Naive thymus-derived CD4-positive, alpha-beta T cell (primary cell): ENCODE data around the gene PACRG. TPM values are rescaled to one million over a fixed set of nuclear protein-coding genes. Genes with fewer than 3 reads are reported as not detected.
A peak's percentile ranks its signal among the peaks of the same experiment; 100 is the strongest.

Source experiments
- ATAC-seq: fragments of 150-1000 bp; cut with Tn5 transposase; 2 replicates; pipeline ENCODE4 v1.10.0; 2021; ENCODE audit warnings: mild to moderate bottlenecking, moderate library complexity
- CTCF ChIA-PET: fragments of 350-600 bp; sonication (Branson Sonifier 250); formaldehyde crosslinking; loops from one replicate; lab custom pipeline; 2021; ENCODE audit warnings: antibody characterized with exemption; lab: Charles Lee
- POLR2A ChIA-PET: fragments of 350-600 bp; sonication (Branson Sonifier 250); formaldehyde crosslinking; loops from one replicate; lab custom pipeline; 2021; ENCODE audit warnings: antibody characterized with exemption, inconsistent platforms; lab: Charles Lee
- DNase-seq, 9 donors: peaks; one replicate each; pipeline versions ENCODE4 v3.0.0 to v3.0.0-alpha.2; 2020 to 2022; ENCODE audit warnings: mixed read lengths in 1 of 9
- H3K27ac ChIP-seq: one replicate; pipeline ENCODE4 v1.7.0; 2013; ENCODE audit warnings: mild to moderate bottlenecking, low read depth, low read length, moderate library complexity
- H3K27me3 ChIP-seq, 2 donors: one replicate each; pipeline ENCODE4 v1.7.0; 2013; ENCODE audit warnings: low read length in 2 of 2, mild to moderate bottlenecking in 2 of 2, moderate library complexity in 2 of 2; ENCODE audit not compliant: control insufficient read depth in 2 of 2, insufficient read depth in 2 of 2
- H3K36me3 ChIP-seq, 3 experiments: 1 replicate in 2 of 3; 2 replicates in 1 of 3; pipeline ENCODE4 v1.7.0; 2013; ENCODE audit warnings: low read length in 3 of 3, mild to moderate bottlenecking in 3 of 3, moderate library complexity in 1 of 3; ENCODE audit not compliant: insufficient read depth in 3 of 3, control insufficient read depth in 2 of 3
- H3K4me1 ChIP-seq, 2 donors: one replicate each; pipeline ENCODE4 v1.7.0; 2013; ENCODE audit warnings: low read length in 2 of 2, mild to moderate bottlenecking in 2 of 2, moderate library complexity in 1 of 2; ENCODE audit not compliant: control insufficient read depth in 2 of 2, insufficient read depth in 2 of 2
- H3K4me3 ChIP-seq: 2 replicates; pipeline ENCODE4 v1.7.0; 2013; ENCODE audit warnings: mild to moderate bottlenecking, low read length
- H3K9me3 ChIP-seq, 3 experiments: 1 replicate in 2 of 3; 2 replicates in 1 of 3; pipeline ENCODE4 v1.7.0; 2013; ENCODE audit warnings: low read length in 3 of 3; ENCODE audit not compliant: control insufficient read depth in 2 of 3
- H3K27ac Mint-ChIP-seq, 9 donors: one replicate each; pipeline ENCODE4 v1.8.0; 2020 to 2022; ENCODE audit warnings: mixed read lengths in 9 of 9, mild to moderate bottlenecking in 8 of 9, moderate library complexity in 5 of 9, inconsistent platforms in 2 of 9
- H3K27me3 Mint-ChIP-seq, 5 donors: one replicate each; pipeline ENCODE4 v1.8.0; 2021 to 2022; ENCODE audit warnings: mixed read lengths in 5 of 5, mild to moderate bottlenecking in 1 of 5
- H3K36me3 Mint-ChIP-seq, 5 donors: one replicate each; pipeline ENCODE4 v1.8.0; 2020 to 2022; ENCODE audit warnings: mixed read lengths in 5 of 5, mild to moderate bottlenecking in 3 of 5, inconsistent platforms in 1 of 5
- H3K4me1 Mint-ChIP-seq, 7 donors: one replicate each; pipeline ENCODE4 v1.8.0; 2020 to 2022; ENCODE audit warnings: mixed read lengths in 7 of 7, mild to moderate bottlenecking in 3 of 7, inconsistent platforms in 1 of 7
- H3K4me3 Mint-ChIP-seq, 10 donors: one replicate each; pipeline ENCODE4 v1.8.0; 2020 to 2022; ENCODE audit warnings: mild to moderate bottlenecking in 10 of 10, mixed read lengths in 10 of 10, moderate library complexity in 6 of 10, inconsistent platforms in 2 of 10
- H3K9me3 Mint-ChIP-seq, 11 donors: one replicate each; pipeline ENCODE4 v1.8.0; 2020 to 2022; ENCODE audit warnings: mixed read lengths in 11 of 11, mild to moderate bottlenecking in 4 of 11, inconsistent platforms in 1 of 11, moderate library complexity in 1 of 11
- intact Hi-C, 2 donors: fragments of 100-400 bp; cut with micrococcal nuclease; formaldehyde crosslinking; loops; one replicate each; pipeline ENCODE4 v1.15.1; 2023
- polyA plus RNA-seq, 2 donors: library from polyadenylated mRNA; unstranded; fragments of 300-500 nt; fragmentation: Illumina TruSeq; gene quantifications; one replicate each; pipeline ENCODE4 v1.2.3, GENCODE V29; 2021
- total RNA-seq, 6 experiments: library from RNA in 5 of 6; stranded (reverse) in 5 of 6; gene quantifications; 1 replicate in 5 of 6; 2 replicates in 1 of 6; pipeline ENCODE4 v1.2.3 and lab custom pipeline; 2021 to 2026

Gene PACRG
- total and polyA plus RNA-seq, 7 experiments from 2014 or later: 0.89 to 2.2 (median 1.5) TPM; not detected in 1

GRCh38 chr6:162750776-162751175 lies 23.0 kb downstream of the PACRG start:
- H3K9me3 Mint-ChIP-seq: no peaks in the 10 kb centered on the region
- CTCF ChIA-PET: no interaction called here
- no peaks in the 10 kb centered on the region for H3K4me1 Mint-ChIP-seq
- no peaks in the 10 kb centered on the region for H3K36me3 Mint-ChIP-seq
- no peaks in the 10 kb centered on the region for H3K27me3 Mint-ChIP-seq
- intact Hi-C loops: no loop called here
- POLR2A ChIA-PET: no interaction called here
- H3K4me1 ChIP-seq: no peaks in the 10 kb centered on the region
- H3K27ac ChIP-seq: no peak overlapping the region
- ATAC-seq (no peak), DNase-seq (no peak)
- H3K27ac Mint-ChIP-seq: no peak overlapping the region
- no peaks in the 10 kb centered on the region for H3K27me3 ChIP-seq
- no peaks in the 10 kb centered on the region for H3K36me3 ChIP-seq
- H3K4me3 ChIP-seq: no peak overlapping the region
- H3K9me3 ChIP-seq: no peaks in the 10 kb centered on the region
- H3K4me3 Mint-ChIP-seq: no peak overlapping the region

- Mint-ChIP-seq H3K9me3 (peaks cover 0 to 1% (median 0%) of the 10 kb centered on the region in 11 donors), H3K27me3 (no peaks in the 10 kb centered on the region), H3K27ac (no peak overlapping the region), H3K4me1 (no peaks in the 10 kb centered on the region), H3K4me3 (no peak overlapping the region), H3K36me3 (no peaks in the 10 kb centered on the region)
- no peak overlapping the region for H3K27ac ChIP-seq
- H3K4me3 ChIP-seq: no peak overlapping the region
- no peaks in the 10 kb centered on the region for H3K9me3 ChIP-seq
- DNase-seq (no peak), ATAC-seq (no peak)
- CTCF ChIA-PET: no interaction called here
- H3K36me3 ChIP-seq: no peaks in the 10 kb centered on the region
- POLR2A ChIA-PET: no interaction called here
- intact Hi-C loops: no loop called here
- no peaks in the 10 kb centered on the region for H3K27me3 ChIP-seq
- no peaks in the 10 kb centered on the region for H3K4me1 ChIP-seq
Observed at GRCh38 chr6:162751211-162751859, 23.6 kb downstream of the PACRG start.

GRCh38 chr6:162753775-162754174 lies 26.0 kb downstream of the PACRG start:
- H3K4me3 ChIP-seq: no peak overlapping the region
- ATAC-seq (no peak), DNase-seq (no peak)
- H3K27ac Mint-ChIP-seq: no peak overlapping the region
- H3K27ac ChIP-seq: no peak overlapping the region
- POLR2A ChIA-PET: no interaction called here
- H3K4me1 Mint-ChIP-seq: no peaks in the 10 kb centered on the region
- H3K27me3 ChIP-seq: no peaks in the 10 kb centered on the region
- no peaks in the 10 kb centered on the region for H3K36me3 ChIP-seq
- H3K36me3 Mint-ChIP-seq: no peaks in the 10 kb centered on the region
- H3K9me3 ChIP-seq: no peaks in the 10 kb centered on the region
- H3K9me3 Mint-ChIP-seq: peaks cover 0 to 6% (median 0%) of the 10 kb centered on the region in 11 donors
- H3K4me3 Mint-ChIP-seq: no peak overlapping the region
- CTCF ChIA-PET: no interaction called here
- intact Hi-C loops: no loop called here
- peaks cover 0 to 4% (median 0%) of the 10 kb centered on the region in 5 donors for H3K27me3 Mint-ChIP-seq
- H3K4me1 ChIP-seq: no peaks in the 10 kb centered on the region

- H3K36me3 ChIP-seq: no peaks in the 10 kb centered on the region
- peak overlapping the region in 1 of 9 donors; percentile 47 for H3K27ac Mint-ChIP-seq
- peaks cover 0 to 7% (median 0%) of the 10 kb centered on the region in 11 donors for H3K9me3 Mint-ChIP-seq
- ChIA-PET CTCF (no interaction called here), POLR2A (no interaction called here)
- intact Hi-C loops: no loop called here
- no peaks in the 10 kb centered on the region for H3K27me3 ChIP-seq
- no peaks in the 10 kb centered on the region for H3K9me3 ChIP-seq
- ATAC-seq: no peak
- no peak overlapping the region for H3K27ac ChIP-seq
- H3K4me1 Mint-ChIP-seq: peaks cover 0 to 9% (median 4%) of the 10 kb centered on the region in 7 donors
- H3K27me3 Mint-ChIP-seq: peaks cover 0 to 6% (median 0%) of the 10 kb centered on the region in 5 donors
- H3K36me3 Mint-ChIP-seq: peaks cover 0 to 3% (median 0%) of the 10 kb centered on the region in 5 donors
- no peak for DNase-seq
- no peak overlapping the region for H3K4me3 Mint-ChIP-seq
- H3K4me3 ChIP-seq: no peak overlapping the region
- H3K4me1 ChIP-seq: no peaks in the 10 kb centered on the region
Observed at GRCh38 chr6:162770136-162770535, 42.4 kb downstream of the PACRG start.

- H3K4me3 ChIP-seq: no peak overlapping the region
- H3K4me1 Mint-ChIP-seq: peaks cover 0 to 9% (median 4%) of the 10 kb centered on the region in 7 donors
- POLR2A ChIA-PET: no interaction called here
- CTCF ChIA-PET: no interaction called here
- intact Hi-C loops: no loop called here
- no peak for ATAC-seq
- peaks cover 0 to 5% (median 0%) of the 10 kb centered on the region in 5 donors for H3K27me3 Mint-ChIP-seq
- no peak overlapping the region for H3K4me3 Mint-ChIP-seq
- H3K36me3 ChIP-seq: no peaks in the 10 kb centered on the region
- H3K4me1 ChIP-seq: no peaks in the 10 kb centered on the region
- H3K36me3 Mint-ChIP-seq: peaks cover 0 to 3% (median 0%) of the 10 kb centered on the region in 5 donors
- H3K27me3 ChIP-seq: no peaks in the 10 kb centered on the region
- no peak overlapping the region for H3K27ac ChIP-seq
- DNase-seq: no peak
- peaks cover 0 to 7% (median 0%) of the 10 kb centered on the region in 11 donors for H3K9me3 Mint-ChIP-seq
- no peaks in the 10 kb centered on the region for H3K9me3 ChIP-seq
- H3K27ac Mint-ChIP-seq: no peak overlapping the region
Observed at GRCh38 chr6:162770955-162771354, 43.2 kb downstream of the PACRG start.

GRCh38 chr6:162772466-162772865 lies 44.7 kb downstream of the PACRG start:
- H3K4me3 ChIP-seq: no peak overlapping the region
- ATAC-seq: no peak
- POLR2A ChIA-PET: no interaction called here
- H3K36me3 Mint-ChIP-seq: peaks cover 0 to 3% (median 0%) of the 10 kb centered on the region in 5 donors
- H3K27me3 ChIP-seq: no peaks in the 10 kb centered on the region
- CTCF ChIA-PET: no interaction called here
- no peak for DNase-seq
- H3K4me1 Mint-ChIP-seq: peaks cover 0 to 9% (median 4%) of the 10 kb centered on the region in 7 donors
- H3K9me3 Mint-ChIP-seq: peaks cover 0 to 7% (median 0%) of the 10 kb centered on the region in 11 donors
- no peak overlapping the region for H3K4me3 Mint-ChIP-seq
- no peaks in the 10 kb centered on the region for H3K27me3 Mint-ChIP-seq
- H3K27ac ChIP-seq: no peak overlapping the region
- no peaks in the 10 kb centered on the region for H3K9me3 ChIP-seq
- intact Hi-C loops: no loop called here
- no peaks in the 10 kb centered on the region for H3K4me1 ChIP-seq
- H3K36me3 ChIP-seq: no peaks in the 10 kb centered on the region
- H3K27ac Mint-ChIP-seq: no peak overlapping the region

GRCh38 chr6:162773996-162774395 lies 46.2 kb downstream of the PACRG start:
- POLR2A ChIA-PET: no interaction called here
- H3K27me3 Mint-ChIP-seq: no peaks in the 10 kb centered on the region
- Histone ChIP-seq H3K4me3 (no peak overlapping the region), H3K9me3 (no peaks in the 10 kb centered on the region), H3K4me1 (no peaks in the 10 kb centered on the region), H3K36me3 (no peaks in the 10 kb centered on the region), H3K27ac (no peak overlapping the region), H3K27me3 (no peaks in the 10 kb centered on the region)
- CTCF ChIA-PET: no interaction called here
- no peak overlapping the region for H3K4me3 Mint-ChIP-seq
- H3K36me3 Mint-ChIP-seq: no peaks in the 10 kb centered on the region
- H3K27ac Mint-ChIP-seq: no peak overlapping the region
- DNase-seq (no peak), ATAC-seq (no peak)
- H3K9me3 Mint-ChIP-seq: peaks cover 0 to 4% (median 1%) of the 10 kb centered on the region in 11 donors
- intact Hi-C loops: no loop called here
- peaks cover 0 to 1% (median under 1%) of the 10 kb centered on the region in 7 donors for H3K4me1 Mint-ChIP-seq
